OCI-LY7 (cell line): ENCODE data around the gene RAX2.

Experiments
- EZH2phosphoT487 ChIP-seq: fragments of 200-600 bp; sonication (generic); IDR thresholded peaks from 2 replicates; pipeline ENCODE4 v1.6.1; 2018; ENCODE audit warnings: low read depth, borderline replicate concordance, mild to moderate bottlenecking, mixed run types, antibody characterized with exemption, low read length, moderate library complexity, mixed read lengths
- TF ChIP-seq, protein P1 (sequence below): fragments of 200-600 bp; sonication (generic); conservative IDR thresholded peaks from 2 replicates; pipeline ENCODE4 v1.5.1; 2014; ENCODE audit warnings: mild to moderate bottlenecking, antibody characterized with exemption, low read length, moderate library complexity, mixed read lengths

GRCh38 chr19:3782903-3783302, 10.9 kb upstream of the RAX2 start:
- TF ChIP-seq, protein P1, sequence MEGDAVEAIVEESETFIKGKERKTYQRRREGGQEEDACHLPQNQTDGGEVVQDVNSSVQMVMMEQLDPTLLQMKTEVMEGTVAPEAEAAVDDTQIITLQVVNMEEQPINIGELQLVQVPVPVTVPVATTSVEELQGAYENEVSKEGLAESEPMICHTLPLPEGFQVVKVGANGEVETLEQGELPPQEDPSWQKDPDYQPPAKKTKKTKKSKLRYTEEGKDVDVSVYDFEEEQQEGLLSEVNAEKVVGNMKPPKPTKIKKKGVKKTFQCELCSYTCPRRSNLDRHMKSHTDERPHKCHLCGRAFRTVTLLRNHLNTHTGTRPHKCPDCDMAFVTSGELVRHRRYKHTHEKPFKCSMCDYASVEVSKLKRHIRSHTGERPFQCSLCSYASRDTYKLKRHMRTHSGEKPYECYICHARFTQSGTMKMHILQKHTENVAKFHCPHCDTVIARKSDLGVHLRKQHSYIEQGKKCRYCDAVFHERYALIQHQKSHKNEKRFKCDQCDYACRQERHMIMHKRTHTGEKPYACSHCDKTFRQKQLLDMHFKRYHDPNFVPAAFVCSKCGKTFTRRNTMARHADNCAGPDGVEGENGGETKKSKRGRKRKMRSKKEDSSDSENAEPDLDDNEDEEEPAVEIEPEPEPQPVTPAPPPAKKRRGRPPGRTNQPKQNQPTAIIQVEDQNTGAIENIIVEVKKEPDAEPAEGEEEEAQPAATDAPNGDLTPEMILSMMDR = no peak
- no peak for TF ChIP-seq EZH2phosphoT487
